ENCODE measurements around the gene SLC37A1.
"Not testable (repeated sequence)": the region's sequence is repeated elsewhere in the genome, so short reads cannot be mapped to it uniquely, and the experiment has no call there.

Gene SLC37A1

DNA sequence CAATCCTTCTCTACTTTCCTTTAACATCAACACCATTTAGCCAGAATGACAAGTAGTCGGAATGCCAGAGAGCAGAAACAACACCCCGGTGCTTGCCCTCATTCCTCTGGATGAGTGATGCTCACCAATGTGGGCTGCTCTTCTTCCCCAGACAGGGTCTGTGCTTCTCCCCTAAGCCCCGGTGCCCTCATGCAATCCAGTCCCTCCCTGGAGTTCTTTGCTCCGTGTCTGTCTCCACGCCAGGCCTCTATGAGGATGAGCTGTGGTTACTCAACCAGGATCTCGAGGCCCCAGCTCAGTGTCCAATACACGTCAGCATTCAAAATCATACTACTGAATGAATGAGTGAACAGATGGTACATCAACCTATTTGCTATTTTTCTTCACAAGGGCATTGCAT is 110.0 kb downstream of the SLC37A1 start:
- Histone ChIP-seq H3K27ac (ENCODE audit: insufficient read depth in 1 of 2, low read depth in 1 of 2, low read length in 2 of 2, poor library complexity in 1 of 2, severe bottlenecking in 2 of 2) (no peak overlapping the region), H3K27me3 (replicated peaks in 2 of 5; ENCODE audit: control insufficient read depth in 4 of 5, insufficient read depth in 5 of 5, low read length in 4 of 5) (peaks cover 0 to 2% (median 0%) of the 10 kb centered on the region in 5 experiments), H3K4me3 (ENCODE audit: control insufficient read depth in 1 of 7, extremely low read depth in 1 of 7, insufficient read depth in 4 of 7, low read depth in 2 of 7, low read length in 6 of 7) (no peak overlapping the region), H3K4me1 (ENCODE audit: control extremely low read depth in 1 of 4, control insufficient read depth in 4 of 4, insufficient read depth in 4 of 4, low read length in 3 of 4) (peaks cover 0 to 17% (median 15%) of the 10 kb centered on the region in 4 experiments), H3K36me3 (ENCODE audit: control insufficient read depth in 4 of 4, insufficient read depth in 4 of 4, low read length in 3 of 4) (no peaks in the 10 kb centered on the region), H3K9me3 (ENCODE audit: control extremely low read depth in 1 of 5, control insufficient read depth in 4 of 5, insufficient read depth in 2 of 5, low read depth in 1 of 5, low read length in 4 of 5) (no peaks in the 10 kb centered on the region)
- no peak for DNase-seq
- POLR2A ChIA-PET: no interaction called here
- CTCF ChIA-PET: no interaction called here
- WGBS (ENCODE audit: insufficient coverage): 94% methylated on average over 7 of the region's 7 CpGs

DNA sequence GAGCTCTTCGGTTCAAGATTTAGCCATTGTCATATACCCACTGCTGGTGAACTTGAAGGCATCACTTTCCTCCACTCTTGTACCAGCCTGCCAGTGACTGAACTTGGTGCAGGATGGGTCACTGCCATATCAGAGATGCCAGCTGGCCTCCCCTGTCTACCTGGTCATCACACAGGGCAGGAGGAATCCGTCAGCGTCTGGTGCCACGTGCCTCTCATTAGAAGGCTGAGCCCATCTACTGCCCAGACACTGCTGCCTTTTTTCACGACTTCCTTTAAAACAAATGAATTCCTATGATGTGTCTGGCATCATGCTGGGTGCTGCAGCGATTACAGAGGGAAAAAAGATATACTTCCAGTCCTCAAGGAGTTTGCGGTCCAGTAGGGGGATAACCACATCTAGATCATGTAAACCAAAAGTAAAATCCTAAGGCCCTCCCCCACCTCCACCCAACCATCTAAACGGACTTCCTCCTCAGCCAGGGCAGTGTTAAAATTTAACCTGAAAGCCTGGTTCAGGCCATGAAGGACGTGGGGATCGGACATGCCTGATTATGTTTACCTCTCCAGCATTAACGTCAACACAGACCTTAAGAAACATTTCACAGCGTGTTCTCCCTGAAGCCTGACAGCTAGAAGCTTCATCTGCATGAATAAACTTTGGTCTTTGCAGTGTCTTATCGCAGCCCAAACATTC is 110.6 kb downstream of the SLC37A1 start:
- H3K36me3 ChIP-seq (ENCODE audit: control insufficient read depth in 4 of 4, insufficient read depth in 4 of 4, low read length in 3 of 4): no peaks in the 10 kb centered on the region
- H3K27ac ChIP-seq (ENCODE audit: insufficient read depth in 1 of 2, low read depth in 1 of 2, low read length in 2 of 2, poor library complexity in 1 of 2, severe bottlenecking in 2 of 2): no peak overlapping the region
- H3K4me3 ChIP-seq (ENCODE audit: control insufficient read depth in 1 of 7, extremely low read depth in 1 of 7, insufficient read depth in 4 of 7, low read depth in 2 of 7, low read length in 6 of 7): no peak overlapping the region
- peak in 2 of 3 donors; percentile 36 for DNase-seq
- WGBS (ENCODE audit: insufficient coverage): 61% methylated on average over 12 of the region's 13 CpGs
- no peaks in the 10 kb centered on the region for H3K27me3 ChIP-seq (replicated peaks in 2 of 5; ENCODE audit: control insufficient read depth in 4 of 5, insufficient read depth in 5 of 5, low read length in 4 of 5)
- no peaks in the 10 kb centered on the region for H3K9me3 ChIP-seq (ENCODE audit: control extremely low read depth in 1 of 5, control insufficient read depth in 4 of 5, insufficient read depth in 2 of 5, low read depth in 1 of 5, low read length in 4 of 5)
- peaks cover 0 to 17% (median 15%) of the 10 kb centered on the region in 4 experiments for H3K4me1 ChIP-seq (ENCODE audit: control extremely low read depth in 1 of 4, control insufficient read depth in 4 of 4, insufficient read depth in 4 of 4, low read length in 3 of 4)
- ChIA-PET CTCF (interaction anchor here (1.1 kb wide), 1 partner anchor 209 kb away, joined by 3 read pairs; no protein-coding TSS in a partner anchor), POLR2A (no interaction called here)

DNA sequence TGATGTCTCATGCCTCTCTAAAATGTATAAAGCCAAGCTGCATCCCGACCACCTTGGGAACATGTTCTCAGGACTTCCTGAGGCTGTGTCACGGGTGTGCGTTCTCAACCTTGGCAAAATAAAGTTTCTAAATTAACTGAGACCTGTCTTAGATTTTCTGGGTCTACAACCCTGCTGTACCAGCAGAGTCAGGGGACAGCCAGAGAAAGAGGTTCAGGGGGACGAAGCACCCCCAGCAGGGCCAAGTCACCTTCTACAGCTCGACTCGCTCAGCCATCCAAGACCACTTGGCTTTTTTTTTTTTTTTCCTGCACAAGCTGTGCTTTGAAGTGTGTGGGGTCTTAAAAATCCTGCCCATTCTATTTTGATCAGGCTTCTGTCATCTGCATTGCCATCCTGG is 111.3 kb downstream of the SLC37A1 start:
- H3K9me3 ChIP-seq (ENCODE audit: control extremely low read depth in 1 of 5, control insufficient read depth in 4 of 5, insufficient read depth in 2 of 5, low read depth in 1 of 5, low read length in 4 of 5): no peaks in the 10 kb centered on the region
- 77% methylated on average over 6 of the region's 6 CpGs for WGBS (ENCODE audit: insufficient coverage)
- ChIA-PET CTCF (interaction anchor here (0.9 to 1.7 kb wide), 5 partner anchors 28 to 219 kb away, joined by 3 to 7 read pairs (median 3); no protein-coding TSS in a partner anchor), POLR2A (no interaction called here)
- DNase-seq: no peak
- H3K27ac ChIP-seq (ENCODE audit: insufficient read depth in 1 of 2, low read depth in 1 of 2, low read length in 2 of 2, poor library complexity in 1 of 2, severe bottlenecking in 2 of 2): no peak overlapping the region
- H3K27me3 ChIP-seq (replicated peaks in 2 of 5; ENCODE audit: control insufficient read depth in 4 of 5, insufficient read depth in 5 of 5, low read length in 4 of 5): no peaks in the 10 kb centered on the region
- no peak overlapping the region for H3K4me3 ChIP-seq (ENCODE audit: control insufficient read depth in 1 of 7, extremely low read depth in 1 of 7, insufficient read depth in 4 of 7, low read depth in 2 of 7, low read length in 6 of 7)
- H3K4me1 ChIP-seq (ENCODE audit: control extremely low read depth in 1 of 4, control insufficient read depth in 4 of 4, insufficient read depth in 4 of 4, low read length in 3 of 4): peaks cover 0 to 17% (median 15%) of the 10 kb centered on the region in 4 experiments
- H3K36me3 ChIP-seq (ENCODE audit: control insufficient read depth in 4 of 4, insufficient read depth in 4 of 4, low read length in 3 of 4): no peaks in the 10 kb centered on the region

DNA sequence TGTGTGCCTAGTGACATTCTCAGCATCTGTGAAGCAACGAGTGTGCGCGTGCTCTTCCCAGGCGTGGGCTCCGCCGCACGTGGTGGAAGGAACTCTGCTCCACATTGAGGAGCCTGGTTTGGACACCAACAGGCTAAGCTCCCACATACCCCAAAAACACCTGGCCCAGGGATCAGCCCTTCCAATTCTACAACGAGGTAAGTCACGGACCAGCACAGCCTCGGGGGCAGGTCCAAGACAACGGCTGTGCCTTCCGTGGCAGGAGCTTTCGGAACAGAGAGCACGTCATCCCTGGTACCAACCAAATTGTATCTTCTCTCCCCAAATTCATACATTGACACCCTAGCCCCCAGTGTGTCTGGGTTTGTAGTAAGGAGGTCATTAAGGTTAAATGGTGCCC is 112.5 kb downstream of the SLC37A1 start:
- H3K4me1 ChIP-seq (ENCODE audit: control extremely low read depth in 1 of 4, control insufficient read depth in 4 of 4, insufficient read depth in 4 of 4, low read length in 3 of 4): peaks cover 0 to 21% (median 15%) of the 10 kb centered on the region in 4 experiments
- CTCF ChIA-PET: interaction anchor here (1.1 to 1.7 kb wide), 3 partner anchors 14 to 33 kb away, joined by 3 to 7 read pairs (median 7); no protein-coding TSS in a partner anchor
- H3K27me3 ChIP-seq (replicated peaks in 2 of 5; ENCODE audit: control insufficient read depth in 4 of 5, insufficient read depth in 5 of 5, low read length in 4 of 5): no peaks in the 10 kb centered on the region
- no peak for DNase-seq
- 93% methylated on average over 10 of the region's 14 CpGs for WGBS (ENCODE audit: insufficient coverage)
- no peak overlapping the region for H3K4me3 ChIP-seq (ENCODE audit: control insufficient read depth in 1 of 7, extremely low read depth in 1 of 7, insufficient read depth in 4 of 7, low read depth in 2 of 7, low read length in 6 of 7)
- H3K36me3 ChIP-seq (ENCODE audit: control insufficient read depth in 4 of 4, insufficient read depth in 4 of 4, low read length in 3 of 4): no peaks in the 10 kb centered on the region
- POLR2A ChIA-PET: interaction anchor here (0.6 kb wide), 2 partner anchors 127 to 228 kb away, joined by 3 to 4 read pairs; no protein-coding TSS in a partner anchor
- no peaks in the 10 kb centered on the region for H3K9me3 ChIP-seq (ENCODE audit: control extremely low read depth in 1 of 5, control insufficient read depth in 4 of 5, insufficient read depth in 2 of 5, low read depth in 1 of 5, low read length in 4 of 5)
- no peak overlapping the region for H3K27ac ChIP-seq (ENCODE audit: insufficient read depth in 1 of 2, low read depth in 1 of 2, low read length in 2 of 2, poor library complexity in 1 of 2, severe bottlenecking in 2 of 2)

DNA sequence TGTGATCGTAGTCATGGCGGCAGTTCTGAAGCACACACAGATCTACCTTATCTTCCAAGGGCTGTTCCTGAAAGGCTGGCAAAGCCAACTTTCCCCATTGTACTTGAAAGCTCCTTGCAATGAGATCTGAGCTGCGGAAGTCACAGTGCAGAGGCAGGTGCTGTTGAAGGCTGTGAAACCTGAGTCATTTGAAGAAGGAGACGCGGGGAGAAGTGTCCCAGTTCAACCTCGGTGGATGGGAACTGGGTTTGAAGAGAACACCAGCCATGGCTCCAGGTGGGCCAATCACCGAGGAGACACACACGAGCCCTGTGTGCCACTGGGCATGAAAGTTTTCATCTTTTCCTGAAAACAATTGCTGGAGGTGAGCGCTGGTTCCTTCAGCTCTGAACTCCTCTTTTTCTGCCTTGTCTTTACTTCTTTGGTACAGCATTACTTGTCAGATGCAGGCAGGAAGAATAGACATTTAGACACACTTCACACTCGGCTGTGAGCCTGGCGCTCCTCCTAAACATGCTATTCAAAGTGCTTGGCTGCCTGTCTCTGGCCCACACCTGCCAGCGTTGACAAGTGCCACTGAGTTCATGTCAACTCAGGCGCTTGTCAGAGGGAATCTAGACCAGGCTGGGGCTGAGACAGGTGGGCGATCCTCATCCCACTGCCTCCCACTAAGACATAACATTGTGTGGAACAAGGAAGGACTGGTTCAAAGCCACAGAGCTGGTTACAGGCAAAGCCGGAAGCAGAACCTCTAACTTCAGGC is 114.1 kb downstream of the SLC37A1 start:
- POLR2A ChIA-PET: no interaction called here
- Histone ChIP-seq H3K27me3 (replicated peaks in 2 of 5; ENCODE audit: control insufficient read depth in 4 of 5, insufficient read depth in 5 of 5, low read length in 4 of 5) (no peaks in the 10 kb centered on the region), H3K4me3 (ENCODE audit: control insufficient read depth in 1 of 7, extremely low read depth in 1 of 7, insufficient read depth in 4 of 7, low read depth in 2 of 7, low read length in 6 of 7) (no peak overlapping the region), H3K4me1 (ENCODE audit: control extremely low read depth in 1 of 4, control insufficient read depth in 4 of 4, insufficient read depth in 4 of 4, low read length in 3 of 4) (peaks cover 0 to 21% (median 15%) of the 10 kb centered on the region in 4 experiments), H3K9me3 (ENCODE audit: control extremely low read depth in 1 of 5, control insufficient read depth in 4 of 5, insufficient read depth in 2 of 5, low read depth in 1 of 5, low read length in 4 of 5) (no peaks in the 10 kb centered on the region), H3K27ac (ENCODE audit: insufficient read depth in 1 of 2, low read depth in 1 of 2, low read length in 2 of 2, poor library complexity in 1 of 2, severe bottlenecking in 2 of 2) (no peak overlapping the region), H3K36me3 (ENCODE audit: control insufficient read depth in 4 of 4, insufficient read depth in 4 of 4, low read length in 3 of 4) (no peaks in the 10 kb centered on the region)
- WGBS (ENCODE audit: insufficient coverage): 90% methylated on average over 12 of the region's 15 CpGs
- CTCF ChIA-PET: no interaction called here
- DNase-seq: peak in 2 of 3 donors; percentile 29 to 48

DNA sequence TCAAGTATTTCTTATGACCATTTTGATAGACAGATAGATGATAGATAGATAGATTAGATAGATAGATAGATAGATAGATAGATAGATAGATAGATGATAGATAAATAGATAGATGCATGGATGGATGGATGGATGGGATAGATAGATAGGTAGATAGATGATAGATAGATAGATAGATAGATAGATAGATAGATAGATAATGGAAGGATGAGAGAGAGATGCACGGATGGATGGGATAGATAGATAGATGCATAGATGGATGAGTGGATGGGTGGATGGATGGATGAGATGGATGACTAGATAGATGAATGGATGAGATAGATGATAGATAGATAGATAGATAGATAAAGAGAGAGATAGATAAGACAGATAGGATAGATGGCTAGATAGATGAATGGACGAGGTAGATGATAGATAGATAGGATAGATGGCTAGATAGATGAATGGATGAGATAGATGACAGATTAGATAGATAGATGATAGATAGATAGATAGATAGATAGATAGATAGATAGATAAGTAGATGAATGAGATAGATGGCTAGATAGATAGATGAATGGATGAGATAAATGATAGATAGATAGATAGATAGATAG is 114.9 kb downstream of the SLC37A1 start:
- WGBS (ENCODE audit: insufficient coverage): 96% methylated on average over 2 of the region's 2 CpGs
- POLR2A ChIA-PET; H3K27me3 ChIP-seq (replicated peaks in 2 of 5; ENCODE audit: control insufficient read depth in 4 of 5, insufficient read depth in 5 of 5, low read length in 4 of 5); DNase-seq; H3K36me3 ChIP-seq (ENCODE audit: control insufficient read depth in 4 of 4, insufficient read depth in 4 of 4, low read length in 3 of 4); H3K9me3 ChIP-seq (ENCODE audit: control extremely low read depth in 1 of 5, control insufficient read depth in 4 of 5, insufficient read depth in 2 of 5, low read depth in 1 of 5, low read length in 4 of 5); H3K4me3 ChIP-seq (ENCODE audit: control insufficient read depth in 1 of 7, extremely low read depth in 1 of 7, insufficient read depth in 4 of 7, low read depth in 2 of 7, low read length in 6 of 7); H3K27ac ChIP-seq (ENCODE audit: insufficient read depth in 1 of 2, low read depth in 1 of 2, low read length in 2 of 2, poor library complexity in 1 of 2, severe bottlenecking in 2 of 2); CTCF ChIA-PET: not testable (repeated sequence)
- H3K4me1 ChIP-seq (ENCODE audit: control extremely low read depth in 1 of 4, control insufficient read depth in 4 of 4, insufficient read depth in 4 of 4, low read length in 3 of 4): peaks cover 0 to 21% (median 15%) of the 10 kb centered on the region in 4 experiments

All from common myeloid progenitor, CD34-positive (primary cell).